Breast epithelium (tissue), 3 donors: ENCODE measurements around the gene ELOVL7.
"Not testable (repeated sequence)": the region's sequence is repeated elsewhere in the genome, so short reads cannot be mapped to it uniquely, and the experiment has no call there.

Experiments
- CTCF ChIP-seq, 3 donors: fragments of 450-650 bp; IDR thresholded peaks; one replicate each; pipeline ENCODE4 v1.5.1; 2016 to 2017; ENCODE audit warnings: antibody characterized with exemption in 3 of 3, mild to moderate bottlenecking in 3 of 3, moderate library complexity in 3 of 3
- POLR2A ChIP-seq: fragments of 450-650 bp; IDR thresholded peaks from one replicate; pipeline ENCODE4 v1.6.1; 2016; ENCODE audit warnings: antibody characterized with exemption, mild to moderate bottlenecking, moderate library complexity

DNA sequence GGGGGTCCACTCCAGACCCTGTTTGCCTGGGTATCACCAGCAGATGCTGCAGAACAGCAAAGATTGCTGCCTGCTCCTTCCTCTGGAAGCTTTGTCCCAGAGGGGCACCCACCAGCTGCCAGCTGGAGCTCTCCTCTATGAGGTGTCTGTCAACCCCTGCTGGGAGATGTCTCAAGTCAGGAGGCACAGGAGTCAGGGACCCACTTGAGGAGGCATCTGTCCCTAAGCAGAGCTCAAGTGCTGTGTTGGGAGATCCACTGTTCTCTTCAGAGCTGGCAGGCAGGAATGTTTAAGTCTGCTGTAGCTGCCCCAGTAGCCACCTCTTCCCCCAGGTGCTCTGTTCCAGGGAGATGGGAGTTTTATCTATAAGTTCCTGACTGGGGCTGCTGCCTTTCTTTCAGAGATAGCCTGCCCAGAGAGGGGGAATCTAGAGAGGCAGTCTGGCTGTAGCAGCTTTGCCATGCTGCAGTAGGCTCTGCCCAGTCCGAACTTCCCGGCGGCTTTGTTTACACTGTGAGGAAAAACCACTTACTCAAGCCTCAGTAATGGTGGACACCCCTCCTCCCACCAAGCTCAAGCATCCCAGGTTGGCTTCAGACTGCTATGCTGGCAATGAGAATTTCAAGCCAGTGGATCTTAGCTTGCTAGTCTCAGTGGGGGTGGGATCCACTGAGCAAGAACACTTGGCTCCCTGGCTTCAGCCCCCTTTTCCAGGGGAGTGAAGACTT, 128.7 kb downstream of the ELOVL7 start:
- not testable (repeated sequence) for TF ChIP-seq CTCF (IDR thresholded peaks at IDR 0.05); POLR2A
